AG04450 (cell line): ENCODE data around the gene WDR86. TPM values are rescaled to one million over a fixed set of nuclear protein-coding genes. Genes with fewer than 3 reads are reported as not detected.

Experiments
- CTCF ChIA-PET: fragments of 300-600, 350-600 bp; formaldehyde crosslinking; extraction: SDS; loops from one replicate; lab custom pipeline; 2022; ENCODE audit warnings: antibody characterized with exemption, inconsistent platforms; lab: Charles Lee
- POLR2A ChIA-PET: fragments of 350-600 bp; formaldehyde crosslinking; extraction: SDS; loops from one replicate; lab custom pipeline; 2021; ENCODE audit warnings: antibody characterized with exemption, inconsistent platforms; lab: Yijun Ruan, JAX
- DNase-seq: peaks from one replicate; pipeline ENCODE4 v3.0.0-alpha.2; 2011; ENCODE audit warnings: low read depth, low spot score
- H3K27ac ChIP-seq: one replicate; pipeline ENCODE4 v1.5.1; 2012; ENCODE audit warnings: low read depth, low read length, control low read depth
- H3K27me3 ChIP-seq: one replicate; pipeline ENCODE4 v1.6.0; 2012; ENCODE audit warnings: low read length; ENCODE audit not compliant: control insufficient read depth, insufficient read depth
- H3K4me3 ChIP-seq: 2 replicates; pipeline ENCODE4 v1.5.1; 2011; ENCODE audit warnings: mild to moderate bottlenecking, low read depth, low read length, control low read depth
- H3K9me3 ChIP-seq: 2 replicates; pipeline ENCODE4 v1.5.1; 2012; ENCODE audit warnings: low read length; ENCODE audit not compliant: control insufficient read depth, insufficient read depth
- polyA plus RNA-seq: library from polyadenylated mRNA; depleted of rRNA; stranded (reverse); fragments of >200 nt; gene quantifications from 2 replicates; pipeline ENCODE4 v1.2.3, GENCODE V29; 2011
- TF ChIP-seq, protein P1 (sequence below): IDR thresholded peaks from 2 replicates; pipeline ENCODE4 v1.5.1; 2011; ENCODE audit warnings: low read depth, low read length, control low read depth, inconsistent platforms

Gene WDR86
- polyA plus RNA-seq, 1 experiment = 0.15 TPM

- POLR2A ChIA-PET = no interaction called here
- CTCF ChIA-PET = interaction anchor here (2.0 kb wide), 1 partner anchor 14 kb away, joined by 7 read pairs; no protein-coding TSS in a partner anchor
- TF ChIP-seq, protein P1, sequence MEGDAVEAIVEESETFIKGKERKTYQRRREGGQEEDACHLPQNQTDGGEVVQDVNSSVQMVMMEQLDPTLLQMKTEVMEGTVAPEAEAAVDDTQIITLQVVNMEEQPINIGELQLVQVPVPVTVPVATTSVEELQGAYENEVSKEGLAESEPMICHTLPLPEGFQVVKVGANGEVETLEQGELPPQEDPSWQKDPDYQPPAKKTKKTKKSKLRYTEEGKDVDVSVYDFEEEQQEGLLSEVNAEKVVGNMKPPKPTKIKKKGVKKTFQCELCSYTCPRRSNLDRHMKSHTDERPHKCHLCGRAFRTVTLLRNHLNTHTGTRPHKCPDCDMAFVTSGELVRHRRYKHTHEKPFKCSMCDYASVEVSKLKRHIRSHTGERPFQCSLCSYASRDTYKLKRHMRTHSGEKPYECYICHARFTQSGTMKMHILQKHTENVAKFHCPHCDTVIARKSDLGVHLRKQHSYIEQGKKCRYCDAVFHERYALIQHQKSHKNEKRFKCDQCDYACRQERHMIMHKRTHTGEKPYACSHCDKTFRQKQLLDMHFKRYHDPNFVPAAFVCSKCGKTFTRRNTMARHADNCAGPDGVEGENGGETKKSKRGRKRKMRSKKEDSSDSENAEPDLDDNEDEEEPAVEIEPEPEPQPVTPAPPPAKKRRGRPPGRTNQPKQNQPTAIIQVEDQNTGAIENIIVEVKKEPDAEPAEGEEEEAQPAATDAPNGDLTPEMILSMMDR = no peak
- no peak overlapping the region for H3K4me3 ChIP-seq
- H3K9me3 ChIP-seq = no peaks in the 10 kb centered on the region; the same call in 1 of the 2 replicates
- no peak overlapping the region for H3K27ac ChIP-seq
- H3K27me3 ChIP-seq = peaks cover 53% of the 10 kb centered on the region
- no peak for DNase-seq
Measured at GRCh38 chr7:151382079-151382885, 27.6 kb downstream of the WDR86 start.

- Histone ChIP-seq H3K27me3 (peaks cover 51% of the 10 kb centered on the region), H3K27ac (no peak overlapping the region), H3K4me3 (no peak overlapping the region), H3K9me3 (no peaks in the 10 kb centered on the region; the same call in 1 of the 2 replicates)
- DNase-seq = no peak
- TF ChIP-seq, protein P1 = no peak
- POLR2A ChIA-PET = no interaction called here
- CTCF ChIA-PET = no interaction called here
Measured at GRCh38 chr7:151381348-151382078, 28.3 kb downstream of the WDR86 start.

GRCh38 chr7:151381098-151381347 is 28.8 kb downstream of the WDR86 start:
- TF ChIP-seq, protein P1 = no peak
- POLR2A ChIA-PET = no interaction called here
- no peak overlapping the region for H3K27ac ChIP-seq
- H3K4me3 ChIP-seq = no peak overlapping the region
- CTCF ChIA-PET = no interaction called here
- peaks cover 48% of the 10 kb centered on the region for H3K27me3 ChIP-seq
- DNase-seq = no peak
- no peaks in the 10 kb centered on the region; the same call in 1 of the 2 replicates for H3K9me3 ChIP-seq

- CTCF ChIA-PET = no interaction called here
- TF ChIP-seq, protein P1 = no peak
- H3K27ac ChIP-seq = no peak overlapping the region
- no peak for DNase-seq
- POLR2A ChIA-PET = no interaction called here
- H3K4me3 ChIP-seq = no peak overlapping the region
- H3K9me3 ChIP-seq = no peaks in the 10 kb centered on the region; the same call in 1 of the 2 replicates
- peaks cover 43% of the 10 kb centered on the region for H3K27me3 ChIP-seq
Measured at GRCh38 chr7:151380199-151381097, 29.4 kb downstream of the WDR86 start.
